ENCODE measurements around the gene YARS1.
A peak's percentile ranks its signal among the peaks of the same experiment; 100 is the strongest.
"Not testable (repeated sequence)": the region's sequence is repeated elsewhere in the genome, so short reads cannot be mapped to it uniquely, and the experiment has no call there.

YARS1 gene

DNA sequence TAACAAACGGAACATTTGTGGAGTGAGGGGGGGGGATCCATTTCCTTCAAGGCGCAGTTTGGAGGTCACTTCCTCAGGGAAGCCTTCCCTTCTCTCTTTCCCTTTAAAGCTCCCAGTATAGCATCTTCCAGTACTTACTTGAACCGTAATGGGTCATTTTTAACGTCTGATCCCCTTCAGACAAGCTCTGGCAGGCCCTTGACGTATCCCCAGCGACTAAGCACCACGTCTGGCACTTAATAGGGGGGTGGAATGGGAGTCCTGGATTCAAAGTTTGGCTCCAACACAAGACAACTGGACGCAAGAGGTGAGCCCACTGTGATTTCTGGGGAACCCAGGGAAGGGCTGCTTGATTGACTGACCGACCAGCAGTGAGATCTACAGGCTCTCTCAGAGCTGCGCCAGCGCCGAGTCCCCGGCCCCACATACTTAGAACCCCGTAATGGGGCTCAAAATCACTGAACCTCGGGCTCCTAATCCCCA is 441 bp downstream of the YARS1 start:
- peak; percentile 0 to 19 for ATAC-seq

- ATAC-seq, result no peak
Observed at GRCh38 chr1:32813941-32814739, 3.0 kb downstream of the YARS1 start.

DNA sequence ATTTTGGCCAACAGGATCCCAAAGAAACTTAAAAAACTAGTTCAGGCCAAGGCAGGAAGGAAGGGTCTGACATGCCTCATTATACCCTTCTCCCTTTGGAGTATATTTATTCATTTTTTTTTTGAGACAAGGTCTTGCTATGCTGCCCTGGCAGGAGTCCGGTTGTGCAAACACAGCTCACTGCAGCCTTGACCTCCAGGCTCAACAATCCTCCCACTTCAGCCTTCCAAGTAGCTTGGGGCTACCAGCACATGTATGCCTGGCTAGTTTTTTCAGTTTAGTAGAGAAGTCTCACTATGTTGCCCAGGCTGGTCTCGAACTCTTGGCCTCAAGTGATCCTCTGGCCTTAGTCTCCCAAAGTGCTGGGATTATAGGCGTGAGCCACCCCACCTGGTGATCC is 5.2 kb downstream of the YARS1 start:
- no peak for ATAC-seq

DNA sequence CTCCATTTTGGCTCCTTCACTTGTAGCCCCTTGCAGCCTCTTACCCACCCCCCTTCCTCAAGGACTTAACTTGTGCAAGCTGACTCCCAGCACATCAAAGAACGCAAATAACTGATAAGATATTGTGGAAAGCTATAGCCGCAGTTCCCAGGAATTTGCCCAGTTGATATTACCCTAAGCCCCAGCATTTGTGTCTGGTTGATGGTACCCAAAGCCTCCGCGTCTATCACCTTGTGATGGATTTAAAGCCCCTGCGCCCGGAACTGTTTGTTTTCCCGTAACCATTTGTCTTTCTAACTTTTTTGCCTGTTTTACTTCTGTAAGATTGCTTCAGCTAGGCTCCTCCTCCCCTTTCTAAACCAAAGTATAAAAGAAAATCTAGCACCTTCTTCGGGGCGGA is 5.9 kb downstream of the YARS1 start:
- no peak for ATAC-seq

GRCh38 chr1:32810358-32810757 is 6.8 kb downstream of the YARS1 start:
- ATAC-seq, result no peak

- no peak for ATAC-seq
Observed at GRCh38 chr1:32808580-32808979, 8.6 kb downstream of the YARS1 start.

DNA sequence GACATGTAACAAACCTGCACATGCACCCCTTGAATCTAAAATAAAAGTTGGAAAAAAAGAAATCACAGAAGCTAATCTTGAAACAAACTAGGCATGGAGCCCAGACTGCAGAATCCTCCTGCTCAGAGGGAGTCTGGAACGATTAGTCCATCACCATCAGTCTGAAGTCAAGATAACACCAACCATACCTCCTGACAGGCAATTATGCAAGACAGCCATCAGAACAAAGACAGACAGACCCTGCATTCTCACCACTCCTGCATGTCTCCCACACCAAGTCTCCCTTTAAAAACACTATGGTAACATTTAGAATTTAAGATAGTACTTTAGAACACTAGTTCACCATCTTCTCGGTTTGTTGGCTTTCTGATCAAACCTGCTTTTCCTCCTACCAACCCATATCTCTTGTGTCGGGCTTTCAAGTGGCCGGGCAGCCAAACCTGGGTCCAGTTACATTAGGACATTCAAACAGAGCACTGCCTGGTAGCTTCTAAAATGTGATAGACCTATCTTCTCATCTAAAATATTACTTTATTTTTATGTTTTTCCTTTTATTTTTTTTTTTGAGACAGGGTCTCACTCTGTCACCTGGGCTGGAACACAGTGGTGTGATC is 10.1 kb downstream of the YARS1 start:
- ATAC-seq, result no peak

GRCh38 chr1:32806290-32806689 is 10.9 kb downstream of the YARS1 start:
- ATAC-seq, result no peak

DNA sequence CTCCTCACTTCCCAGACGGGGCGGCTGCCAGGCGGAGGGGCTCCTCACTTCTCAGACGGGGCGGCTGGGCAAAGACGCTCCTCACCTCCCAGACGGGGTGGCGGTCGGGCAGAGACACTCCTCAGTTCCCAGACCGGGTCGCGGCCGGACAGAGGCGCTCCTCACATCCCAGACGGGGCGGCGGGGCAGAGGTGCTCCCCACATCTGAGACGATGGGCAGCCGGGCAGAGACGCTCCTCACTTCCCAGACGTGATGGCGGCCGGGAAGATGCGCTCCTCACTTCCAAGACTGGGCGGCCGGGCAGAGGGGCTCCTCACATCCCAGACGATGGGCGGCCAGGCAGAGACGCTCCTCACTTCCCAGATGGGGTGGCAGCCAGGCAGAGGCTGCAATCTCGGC is 12.7 kb downstream of the YARS1 start:
- ATAC-seq, result not testable (repeated sequence)

GRCh38 chr1:32801096-32801715 is 16.0 kb downstream of the YARS1 start:
- peak; percentile 78 to 79 for ATAC-seq

- peak; percentile 83 to 84 for ATAC-seq
Observed at GRCh38 chr1:32798679-32799416, 18.3 kb downstream of the YARS1 start.

GRCh38 chr1:32798191-32798590 is 19.0 kb downstream of the YARS1 start:
- ATAC-seq, result no peak

DNA sequence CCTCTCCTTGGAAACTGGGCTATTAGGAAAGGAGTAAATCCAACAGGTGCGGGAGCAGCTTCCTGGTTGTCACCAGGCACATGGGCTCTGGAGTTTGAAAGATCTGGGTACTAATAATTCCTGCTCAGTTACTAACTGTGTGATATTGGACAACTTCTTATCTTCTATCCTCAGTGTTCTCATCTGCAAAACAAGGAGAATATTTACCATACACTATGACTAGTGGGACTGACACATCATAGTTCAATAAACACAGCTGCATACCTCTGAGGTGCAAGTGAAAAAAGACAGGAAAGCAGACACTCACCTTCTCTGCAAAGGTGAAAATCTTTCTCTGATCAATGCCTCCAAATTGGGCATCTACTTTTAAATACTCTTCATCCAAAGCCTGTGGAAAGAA is 19.7 kb downstream of the YARS1 start:
- ATAC-seq, result no peak

- ATAC-seq, result not testable (repeated sequence)
Observed at GRCh38 chr1:32795763-32796162, 21.4 kb downstream of the YARS1 start.

DNA sequence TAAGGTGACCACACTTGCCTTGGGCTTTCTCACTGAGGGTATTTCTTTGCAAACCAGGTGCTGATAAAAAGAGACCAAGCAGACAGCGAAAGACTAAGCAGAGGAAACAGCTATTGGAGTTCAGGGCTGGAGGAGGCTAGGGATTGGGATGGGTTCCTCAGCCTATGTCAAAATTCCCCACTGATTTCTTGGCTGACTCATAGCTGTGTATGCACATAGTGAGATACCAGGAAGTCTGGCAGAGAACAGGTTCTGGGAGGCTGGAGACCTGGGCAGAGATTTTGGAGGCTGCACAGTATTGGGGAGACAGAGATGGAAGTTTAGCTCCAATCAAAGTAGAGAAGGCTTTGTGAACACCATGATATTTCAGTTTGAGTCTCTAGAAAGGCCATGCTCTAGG is 25.3 kb downstream of the YARS1 start:
- ATAC-seq, result no peak

- peak; percentile 55 to 56 for ATAC-seq
Observed at GRCh38 chr1:32789356-32789755, 27.8 kb downstream of the YARS1 start.

GRCh38 chr1:32786856-32787255 is 30.3 kb downstream of the YARS1 start:
- no peak for ATAC-seq

DNA sequence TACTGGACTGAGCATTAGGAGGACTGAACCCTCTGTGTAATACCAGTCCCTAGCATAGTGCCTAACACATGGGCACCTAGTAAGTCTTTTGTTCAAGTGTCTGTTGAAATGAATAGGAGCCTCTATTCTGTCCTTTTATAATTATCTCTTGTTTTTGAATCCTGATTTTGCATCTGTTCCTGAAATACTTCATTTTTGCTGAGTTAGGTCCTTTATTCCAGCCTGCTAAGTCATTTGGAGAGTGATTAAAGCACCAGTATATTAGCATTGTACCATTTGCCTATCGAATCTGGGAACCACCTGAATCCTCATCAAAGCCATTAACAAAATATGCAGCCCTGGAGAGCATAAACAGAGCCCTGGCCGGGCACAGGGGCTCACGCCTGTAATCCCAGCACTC is 32.3 kb downstream of the YARS1 start:
- no peak for ATAC-seq

GRCh38 chr1:32783851-32784250 is 33.3 kb downstream of the YARS1 start:
- no peak for ATAC-seq

GRCh38 chr1:32782086-32782485 is 35.1 kb downstream of the YARS1 start:
- ATAC-seq, result no peak

DNA sequence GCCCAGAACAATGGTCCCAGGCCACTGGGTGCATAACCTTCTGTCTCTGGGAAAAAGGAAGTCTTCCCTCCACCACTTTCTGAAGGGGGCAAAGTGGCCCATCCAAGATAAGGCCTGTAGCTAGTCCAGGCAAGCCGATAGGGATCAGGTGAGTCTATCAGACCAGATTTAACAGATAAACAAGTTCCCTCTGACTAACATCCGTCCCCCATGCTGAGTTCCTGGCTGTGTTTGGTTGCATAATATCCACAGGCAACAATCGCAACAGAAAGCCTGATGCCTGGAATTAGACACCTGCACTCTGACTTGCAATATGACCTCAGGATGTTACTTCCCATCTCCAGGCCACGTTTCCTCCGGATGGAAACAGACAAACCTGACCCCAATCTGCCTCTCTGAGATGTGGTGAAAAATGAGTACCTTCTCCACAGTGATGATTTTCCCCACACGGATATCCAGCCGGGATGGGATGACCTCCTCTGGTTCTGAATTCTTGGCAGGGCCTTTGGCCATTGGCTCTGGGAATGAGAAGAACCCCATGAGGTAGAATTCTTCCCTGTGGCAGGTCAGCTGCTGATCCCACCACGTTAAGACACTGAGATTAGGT is 36.4 kb downstream of the YARS1 start:
- no peak for ATAC-seq

GRCh38 chr1:32780005-32780404 is 37.2 kb downstream of the YARS1 start:
- no peak for ATAC-seq

GRCh38 chr1:32779242-32779641 is 37.9 kb downstream of the YARS1 start:
- ATAC-seq, result no peak
